Measurements from ENCODE around the gene ASGR2.
"Not testable (repeated sequence)": the region's sequence is repeated elsewhere in the genome, so short reads cannot be mapped to it uniquely, and the experiment has no call there.

ASGR2 gene

GRCh38 chr17:7114241-7114874 is at the start of gene ASGR2:
Gene ASGR2 (minus strand): TSS chr17:7114822. CDS start chr17:7114240, 582 bp downstream.
- Histone ChIP-seq H3K9ac (ENCODE audit: low read depth, low read length) (no peak within 1 kb of the TSS), H3K36me3 (ENCODE audit: insufficient read depth, low read length) (no peaks in the 10 kb centered on the region), H3K9me3 (ENCODE audit: control insufficient read depth, insufficient read depth, low read length) (no peaks in the 10 kb centered on the region), H3K4me1 (ENCODE audit: insufficient read depth, low read length) (peaks cover 8% of the 10 kb centered on the region)

- not testable (repeated sequence) for H3K9ac ChIP-seq (ENCODE audit: low read depth, low read length); H3K9me3 ChIP-seq (ENCODE audit: control insufficient read depth, insufficient read depth, low read length); H3K36me3 ChIP-seq (ENCODE audit: insufficient read depth, low read length); H3K4me1 ChIP-seq (ENCODE audit: insufficient read depth, low read length)
Observed at GRCh38 chr17:7159571-7159970, 44.9 kb upstream of the ASGR2 start.

- not testable (repeated sequence) for H3K4me1 ChIP-seq (ENCODE audit: insufficient read depth, low read length); H3K9me3 ChIP-seq (ENCODE audit: control insufficient read depth, insufficient read depth, low read length); H3K36me3 ChIP-seq (ENCODE audit: insufficient read depth, low read length); H3K9ac ChIP-seq (ENCODE audit: low read depth, low read length)
Observed at GRCh38 chr17:7158424-7158823, 43.8 kb upstream of the ASGR2 start.

- Histone ChIP-seq H3K36me3 (ENCODE audit: insufficient read depth, low read length) (no peaks in the 10 kb centered on the region), H3K4me1 (ENCODE audit: insufficient read depth, low read length) (no peaks in the 10 kb centered on the region), H3K9ac (ENCODE audit: low read depth, low read length) (no peak overlapping the region), H3K9me3 (ENCODE audit: control insufficient read depth, insufficient read depth, low read length) (no peaks in the 10 kb centered on the region)
Observed at GRCh38 chr17:7156342-7156940, 41.8 kb upstream of the ASGR2 start.

- H3K9me3 ChIP-seq (ENCODE audit: control insufficient read depth, insufficient read depth, low read length) = no peaks in the 10 kb centered on the region
- H3K4me1 ChIP-seq (ENCODE audit: insufficient read depth, low read length) = 0 out of 2 replicates have a peak, but pooled peaks cover 6% of the 10 kb centered on the region
- H3K36me3 ChIP-seq (ENCODE audit: insufficient read depth, low read length) = no peaks in the 10 kb centered on the region
- H3K9ac ChIP-seq (ENCODE audit: low read depth, low read length) = no peak overlapping the region
Observed at GRCh38 chr17:7147772-7148171, 33.1 kb upstream of the ASGR2 start.

- Histone ChIP-seq H3K36me3 (ENCODE audit: insufficient read depth, low read length) (no peaks in the 10 kb centered on the region), H3K4me1 (ENCODE audit: insufficient read depth, low read length) (0 out of 2 replicates have a peak, but pooled peaks cover 6% of the 10 kb centered on the region), H3K9ac (ENCODE audit: low read depth, low read length) (peak overlapping the region; percentile 11; the same call in 1 of the 2 replicates), H3K9me3 (ENCODE audit: control insufficient read depth, insufficient read depth, low read length) (no peaks in the 10 kb centered on the region)
Observed at GRCh38 chr17:7146115-7146514, 31.5 kb upstream of the ASGR2 start.

GRCh38 chr17:7144213-7144612 is 29.6 kb upstream of the ASGR2 start:
- Histone ChIP-seq H3K36me3 (ENCODE audit: insufficient read depth, low read length) (no peaks in the 10 kb centered on the region), H3K9me3 (ENCODE audit: control insufficient read depth, insufficient read depth, low read length) (no peaks in the 10 kb centered on the region), H3K9ac (ENCODE audit: low read depth, low read length) (no peak overlapping the region), H3K4me1 (ENCODE audit: insufficient read depth, low read length) (peaks cover 9% of the 10 kb centered on the region; the same call in 1 of the 2 replicates)

- no peaks in the 10 kb centered on the region for H3K9me3 ChIP-seq (ENCODE audit: control insufficient read depth, insufficient read depth, low read length)
- H3K4me1 ChIP-seq (ENCODE audit: insufficient read depth, low read length) = peaks cover 14% of the 10 kb centered on the region; the same call in 1 of the 2 replicates
- H3K36me3 ChIP-seq (ENCODE audit: insufficient read depth, low read length) = no peaks in the 10 kb centered on the region
- H3K9ac ChIP-seq (ENCODE audit: low read depth, low read length) = no peak overlapping the region
Observed at GRCh38 chr17:7141824-7142223, 27.2 kb upstream of the ASGR2 start.

GRCh38 chr17:7139400-7139799 is 24.8 kb upstream of the ASGR2 start:
- Histone ChIP-seq H3K36me3 (ENCODE audit: insufficient read depth, low read length) (no peaks in the 10 kb centered on the region), H3K9me3 (ENCODE audit: control insufficient read depth, insufficient read depth, low read length) (no peaks in the 10 kb centered on the region), H3K9ac (ENCODE audit: low read depth, low read length) (no peak overlapping the region), H3K4me1 (ENCODE audit: insufficient read depth, low read length) (peaks cover 9% of the 10 kb centered on the region; the same call in 1 of the 2 replicates)

GRCh38 chr17:7138800-7139381 is 24.3 kb upstream of the ASGR2 start:
- Histone ChIP-seq H3K36me3 (ENCODE audit: insufficient read depth, low read length) (no peaks in the 10 kb centered on the region), H3K4me1 (ENCODE audit: insufficient read depth, low read length) (peaks cover 10% of the 10 kb centered on the region; the same call in 1 of the 2 replicates), H3K9me3 (ENCODE audit: control insufficient read depth, insufficient read depth, low read length) (no peaks in the 10 kb centered on the region), H3K9ac (ENCODE audit: low read depth, low read length) (no peak overlapping the region)

GRCh38 chr17:7137171-7137943 is 22.7 kb upstream of the ASGR2 start:
- peaks cover 19% of the 10 kb centered on the region; the same call in 1 of the 2 replicates for H3K4me1 ChIP-seq (ENCODE audit: insufficient read depth, low read length)
- H3K36me3 ChIP-seq (ENCODE audit: insufficient read depth, low read length) = no peaks in the 10 kb centered on the region
- no peak overlapping the region for H3K9ac ChIP-seq (ENCODE audit: low read depth, low read length)
- no peaks in the 10 kb centered on the region for H3K9me3 ChIP-seq (ENCODE audit: control insufficient read depth, insufficient read depth, low read length)

- peaks cover 22% of the 10 kb centered on the region for H3K4me1 ChIP-seq (ENCODE audit: insufficient read depth, low read length)
- H3K9ac ChIP-seq (ENCODE audit: low read depth, low read length) = peak overlapping the region; percentile 33; the same call in 1 of the 2 replicates
- no peaks in the 10 kb centered on the region for H3K9me3 ChIP-seq (ENCODE audit: control insufficient read depth, insufficient read depth, low read length)
- no peaks in the 10 kb centered on the region for H3K36me3 ChIP-seq (ENCODE audit: insufficient read depth, low read length)
Observed at GRCh38 chr17:7136266-7136877, 21.8 kb upstream of the ASGR2 start.

- peaks cover 32% of the 10 kb centered on the region for H3K4me1 ChIP-seq (ENCODE audit: insufficient read depth, low read length)
- H3K9me3 ChIP-seq (ENCODE audit: control insufficient read depth, insufficient read depth, low read length) = no peaks in the 10 kb centered on the region
- peak overlapping the region; percentile 44; the same call in 1 of the 2 replicates for H3K9ac ChIP-seq (ENCODE audit: low read depth, low read length)
- H3K36me3 ChIP-seq (ENCODE audit: insufficient read depth, low read length) = no peaks in the 10 kb centered on the region
Observed at GRCh38 chr17:7133916-7134315, 19.3 kb upstream of the ASGR2 start.

- no peaks in the 10 kb centered on the region for H3K36me3 ChIP-seq (ENCODE audit: insufficient read depth, low read length)
- no peaks in the 10 kb centered on the region for H3K9me3 ChIP-seq (ENCODE audit: control insufficient read depth, insufficient read depth, low read length)
- H3K9ac ChIP-seq (ENCODE audit: low read depth, low read length) = peak overlapping the region; percentile 44; the same call in 1 of the 2 replicates
- peaks cover 32% of the 10 kb centered on the region for H3K4me1 ChIP-seq (ENCODE audit: insufficient read depth, low read length)
Observed at GRCh38 chr17:7133424-7133823, 18.8 kb upstream of the ASGR2 start.
